ENCODE measurements around the gene KRT3.

DNA sequence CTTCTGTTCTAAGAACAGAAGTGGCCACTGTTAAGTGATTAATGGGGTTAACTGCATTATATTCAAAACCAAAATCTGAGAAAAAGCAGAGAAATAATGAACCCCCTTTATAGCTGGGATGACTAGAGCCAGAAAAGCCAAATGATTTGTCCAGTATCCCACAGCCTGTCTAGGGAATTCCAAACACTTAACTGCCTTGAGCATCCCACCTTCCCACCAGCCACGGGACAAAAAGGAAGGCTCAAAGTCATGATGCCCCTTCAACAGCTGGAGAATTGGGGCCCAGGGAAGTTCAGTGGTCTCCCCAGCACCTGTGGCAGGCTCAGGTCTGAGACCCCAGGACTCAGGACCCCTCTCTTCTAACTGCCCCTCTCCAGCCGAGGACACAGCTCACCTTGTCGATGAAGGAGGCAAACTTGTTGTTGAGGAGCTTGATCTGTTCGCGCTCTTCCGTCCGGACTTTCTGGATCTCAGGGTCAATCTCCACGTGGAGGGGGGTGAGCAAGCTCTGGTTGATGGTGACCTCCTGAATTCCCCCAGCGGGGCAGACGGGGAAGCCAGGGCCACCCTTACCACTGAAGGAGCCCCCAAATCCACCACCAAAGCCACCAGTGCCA, 17.4 kb upstream of the KRT3 start:
- TF ChIP-seq POLR2A (IDR thresholded peaks at IDR 0.05) (no peak), CTCF (IDR thresholded peaks at IDR 0.05) (no peak)
